Transverse colon (tissue), 3 donors: ENCODE data around the gene PCED1B.

Experiments
- CTCF ChIP-seq, 5 experiments: fragments of 200-600 bp in 3 of 5; fragments of 450-650 bp in 2 of 5; sonication (generic) in 3 of 5; IDR thresholded peaks; 1 replicate in 2 of 5; 2 replicates in 3 of 5; pipeline ENCODE4 v1.5.1; 2016 to 2017; ENCODE audit warnings: antibody characterized with exemption in 5 of 5, inconsistent platforms in 3 of 5, mild to moderate bottlenecking in 2 of 5, moderate library complexity in 1 of 5
- POLR2A ChIP-seq: fragments of 450-650 bp; IDR thresholded peaks from one replicate; pipeline ENCODE4 v1.6.1; 2016; ENCODE audit warnings: antibody characterized with exemption, mild to moderate bottlenecking, moderate library complexity

DNA sequence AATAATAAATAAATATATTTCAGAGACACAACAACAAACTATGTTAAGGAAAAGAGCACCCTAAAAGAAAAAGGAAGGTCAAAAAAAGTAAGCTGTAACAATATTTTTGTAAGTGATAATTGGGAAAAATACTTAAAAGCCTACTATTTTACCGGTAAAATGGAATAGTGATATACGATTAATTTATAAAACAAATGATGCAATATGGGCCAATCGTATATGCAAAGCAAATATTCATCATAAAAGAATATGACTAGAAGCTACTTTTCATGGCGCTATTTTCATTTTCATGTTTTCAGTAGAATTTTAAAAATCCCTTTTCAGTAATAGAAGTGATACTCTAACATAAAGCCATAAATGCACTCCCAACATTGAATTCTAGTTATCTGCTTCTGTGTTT, 131.4 kb downstream of the PCED1B start:
- TF ChIP-seq CTCF (IDR thresholded peaks at IDR 0.05) = no peak
- no peak for TF ChIP-seq POLR2A
